ENCODE data around the gene ZCCHC2. TPM values are rescaled to one million over a fixed set of nuclear protein-coding genes. Genes with fewer than 3 reads are reported as not detected.

Gene ZCCHC2
- total and polyA plus RNA-seq, 2 of the 13 experiments (the other 11 are each of a cell fraction or from before 2014, with no cell fraction given): 62.5 to 76.1 TPM

DNA sequence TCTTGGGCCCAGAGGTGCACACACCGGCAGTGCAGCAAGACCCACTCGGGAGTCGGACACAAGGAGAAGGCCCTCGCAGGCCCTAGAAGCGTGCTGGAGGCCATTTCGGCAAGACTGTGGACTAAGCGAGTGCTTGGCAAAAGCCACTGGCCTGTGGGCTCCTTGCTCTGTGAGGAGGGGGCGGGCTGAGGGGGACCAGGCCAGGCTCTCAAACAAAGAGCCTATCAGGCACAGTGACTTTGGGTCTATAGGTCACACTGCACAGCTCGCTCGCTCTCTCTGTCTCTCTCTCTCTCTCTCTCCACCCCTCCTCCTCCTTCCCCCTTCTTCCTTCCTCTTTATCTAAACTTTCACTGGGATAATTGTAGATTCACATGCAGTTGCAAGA is 23.6 kb upstream of the ZCCHC2 start:
- no peak overlapping the region for H2AFZ ChIP-seq (ENCODE audit: low read length)
- H3K79me2 ChIP-seq (ENCODE audit: insufficient read depth, low read length): no peaks in the 10 kb centered on the region
- FAIRE-seq (no peak), DNase-seq (ENCODE audit: low spot score) (no peak), ATAC-seq (peak; percentile 76)
- H3K27me3 ChIP-seq (ENCODE audit: control insufficient read depth in 1 of 2, insufficient read depth in 2 of 2, low read length in 2 of 2): no peaks in the 10 kb centered on the region
- H3K9me3 ChIP-seq (ENCODE audit: low read length): no peaks in the 10 kb centered on the region
- H3K9ac ChIP-seq (ENCODE audit: insufficient read depth, low read depth, low read length): no peak overlapping the region
- no peaks in the 10 kb centered on the region for H4K20me1 ChIP-seq (ENCODE audit: insufficient read depth, low read length)
- peak overlapping the region; percentile 5; the same call in 1 of the 2 replicates for H3K4me2 ChIP-seq (ENCODE audit: low read depth, low read length)
- ChIA-PET CTCF (ENCODE audit: low intra/inter-chr PET ratio, low total read pairs) (no interaction called here), POLR2A (interaction anchor here (1.8 kb wide), 1 partner anchor 12 kb away, joined by 6 read pairs; no protein-coding TSS in a partner anchor)
- intact Hi-C loops (cut with micrococcal nuclease; ENCODE audit: unreplicated experiment) (no loop called here), in situ Hi-C loops (cut with HindIII; ENCODE audit: extremely low pct_ligation_motif_present, low pct_unique_long_range_greater_than_20kb) (no loop called here)
- H3K36me3 ChIP-seq (replicated peaks in 1 of 2; ENCODE audit: control insufficient read depth in 1 of 2, insufficient read depth in 2 of 2, low read length in 2 of 2): no peaks in the 10 kb centered on the region
- no TSS peak for BruUV-seq (replicated peaks)
- peaks cover 44% of the 10 kb centered on the region for H3K4me1 ChIP-seq (ENCODE audit: insufficient read depth, low read length)
- peak overlapping the region; percentile 47 for H3K27ac ChIP-seq (ENCODE audit: extremely low read length, insufficient read depth, low read length)
- H3K4me3 ChIP-seq (replicated peaks in 1 of 3; ENCODE audit: insufficient read depth in 1 of 3, low read depth in 2 of 3, low read length in 3 of 3): no peak overlapping the region
- 56% methylated on average over 3 of the region's 10 CpGs for whole genome bisulfite sequencing (ENCODE audit: low lambda C conversion rate)
- TF ChIP-seq ZNF446 (CRISPR knock-in tag; IDR thresholded peaks at IDR 0.05): no peak
- TF ChIP-seq ZNF678 (CRISPR knock-in tag; IDR thresholded peaks at IDR 0.05): no peak; the same call in 1 of the 2 replicates
- TF ChIP-seq HNF4A (CRISPR knock-in tag; IDR thresholded peaks at IDR 0.05): peak; percentile 64; the same call in 1 of the 2 replicates
- TF ChIP-seq KLF9 (CRISPR knock-in tag; IDR thresholded peaks at IDR 0.05; ENCODE audit: low read depth): no peak
- no peak for TF ChIP-seq FOXC1 (CRISPR knock-in tag; IDR thresholded peaks at IDR 0.05; ENCODE audit: borderline replicate concordance)
- TF ChIP-seq KLF12 (CRISPR knock-in tag; IDR thresholded peaks at IDR 0.05; ENCODE audit: borderline replicate concordance): no peak
- TF ChIP-seq SOX13 (IDR thresholded peaks at IDR 0.05): no peak
- TF ChIP-seq SOX13 (CRISPR knock-in tag; conservative IDR thresholded peaks at IDR 0.05 in 1 of 2, IDR thresholded peaks at IDR 0.05 in 1 of 2): 0 out of 4 replicates have a peak, but pooled peaks of 1 of the 2 experiments have one; percentile 31
- TF ChIP-seq ZNF431 (CRISPR knock-in tag; IDR thresholded peaks at IDR 0.05; ENCODE audit: borderline replicate concordance, low read depth): no peak
- TF ChIP-seq, protein P1, sequence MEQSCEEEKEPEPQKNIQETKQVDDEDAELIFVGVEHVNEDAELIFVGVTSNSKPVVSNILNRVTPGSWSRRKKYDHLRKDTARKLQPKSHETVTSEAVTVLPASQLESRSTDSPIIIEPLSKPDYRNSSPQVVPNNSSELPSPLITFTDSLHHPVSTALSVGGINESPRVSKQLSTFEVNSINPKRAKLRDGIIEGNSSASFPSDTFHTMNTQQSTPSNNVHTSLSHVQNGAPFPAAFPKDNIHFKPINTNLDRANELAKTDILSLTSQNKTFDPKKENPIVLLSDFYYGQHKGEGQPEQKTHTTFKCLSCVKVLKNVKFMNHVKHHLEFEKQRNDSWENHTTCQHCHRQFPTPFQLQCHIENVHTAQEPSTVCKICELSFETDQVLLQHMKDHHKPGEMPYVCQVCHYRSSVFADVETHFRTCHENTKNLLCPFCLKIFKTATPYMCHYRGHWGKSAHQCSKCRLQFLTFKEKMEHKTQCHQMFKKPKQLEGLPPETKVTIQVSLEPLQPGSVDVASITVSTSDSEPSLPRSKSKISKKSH (CRISPR knock-in tag; IDR thresholded peaks at IDR 0.05; ENCODE audit: borderline replicate concordance): 0 out of 2 replicates have a peak, but pooled peaks have one; percentile 54
- peak; percentile 71; the same call in 1 of the 2 replicates for TF ChIP-seq MTA1 (CRISPR knock-in tag; IDR thresholded peaks at IDR 0.05; ENCODE audit: borderline replicate concordance)
- TF ChIP-seq, protein P2, sequence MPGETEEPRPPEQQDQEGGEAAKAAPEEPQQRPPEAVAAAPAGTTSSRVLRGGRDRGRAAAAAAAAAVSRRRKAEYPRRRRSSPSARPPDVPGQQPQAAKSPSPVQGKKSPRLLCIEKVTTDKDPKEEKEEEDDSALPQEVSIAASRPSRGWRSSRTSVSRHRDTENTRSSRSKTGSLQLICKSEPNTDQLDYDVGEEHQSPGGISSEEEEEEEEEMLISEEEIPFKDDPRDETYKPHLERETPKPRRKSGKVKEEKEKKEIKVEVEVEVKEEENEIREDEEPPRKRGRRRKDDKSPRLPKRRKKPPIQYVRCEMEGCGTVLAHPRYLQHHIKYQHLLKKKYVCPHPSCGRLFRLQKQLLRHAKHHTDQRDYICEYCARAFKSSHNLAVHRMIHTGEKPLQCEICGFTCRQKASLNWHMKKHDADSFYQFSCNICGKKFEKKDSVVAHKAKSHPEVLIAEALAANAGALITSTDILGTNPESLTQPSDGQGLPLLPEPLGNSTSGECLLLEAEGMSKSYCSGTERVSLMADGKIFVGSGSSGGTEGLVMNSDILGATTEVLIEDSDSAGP (CRISPR knock-in tag; IDR thresholded peaks at IDR 0.05; ENCODE audit: borderline replicate concordance): peak; percentile 55; the same call in 1 of the 2 replicates
- TF ChIP-seq, protein P3, sequence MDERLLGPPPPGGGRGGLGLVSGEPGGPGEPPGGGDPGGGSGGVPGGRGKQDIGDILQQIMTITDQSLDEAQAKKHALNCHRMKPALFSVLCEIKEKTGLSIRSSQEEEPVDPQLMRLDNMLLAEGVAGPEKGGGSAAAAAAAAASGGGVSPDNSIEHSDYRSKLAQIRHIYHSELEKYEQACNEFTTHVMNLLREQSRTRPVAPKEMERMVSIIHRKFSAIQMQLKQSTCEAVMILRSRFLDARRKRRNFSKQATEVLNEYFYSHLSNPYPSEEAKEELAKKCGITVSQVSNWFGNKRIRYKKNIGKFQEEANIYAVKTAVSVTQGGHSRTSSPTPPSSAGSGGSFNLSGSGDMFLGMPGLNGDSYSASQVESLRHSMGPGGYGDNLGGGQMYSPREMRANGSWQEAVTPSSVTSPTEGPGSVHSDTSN (CRISPR knock-in tag; IDR thresholded peaks at IDR 0.05): no peak
- TF ChIP-seq HNF4G (IDR thresholded peaks at IDR 0.05; ENCODE audit: borderline replicate concordance, low read depth, low read length): peak; percentile 61; the same call in 1 of the 2 replicates
- TF ChIP-seq HNF4G (CRISPR knock-in tag; IDR thresholded peaks at IDR 0.05; ENCODE audit: borderline replicate concordance, low read depth): no peak
- TF ChIP-seq, protein P4, sequence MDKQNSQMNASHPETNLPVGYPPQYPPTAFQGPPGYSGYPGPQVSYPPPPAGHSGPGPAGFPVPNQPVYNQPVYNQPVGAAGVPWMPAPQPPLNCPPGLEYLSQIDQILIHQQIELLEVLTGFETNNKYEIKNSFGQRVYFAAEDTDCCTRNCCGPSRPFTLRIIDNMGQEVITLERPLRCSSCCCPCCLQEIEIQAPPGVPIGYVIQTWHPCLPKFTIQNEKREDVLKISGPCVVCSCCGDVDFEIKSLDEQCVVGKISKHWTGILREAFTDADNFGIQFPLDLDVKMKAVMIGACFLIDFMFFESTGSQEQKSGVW (CRISPR knock-in tag; IDR thresholded peaks at IDR 0.05; ENCODE audit: borderline replicate concordance): no peak
- TF ChIP-seq NR2F6 (IDR thresholded peaks at IDR 0.05): peak; percentile 34; the same call in 1 of the 2 replicates
- TF ChIP-seq NR2F6 (CRISPR knock-in tag; IDR thresholded peaks at IDR 0.05): 0 out of 2 replicates have a peak, but pooled peaks have one; percentile 34
- TF ChIP-seq, protein P5, sequence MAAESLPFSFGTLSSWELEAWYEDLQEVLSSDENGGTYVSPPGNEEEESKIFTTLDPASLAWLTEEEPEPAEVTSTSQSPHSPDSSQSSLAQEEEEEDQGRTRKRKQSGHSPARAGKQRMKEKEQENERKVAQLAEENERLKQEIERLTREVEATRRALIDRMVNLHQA (CRISPR knock-in tag; IDR thresholded peaks at IDR 0.05): no peak
- no peak for TF ChIP-seq ZFP1 (CRISPR knock-in tag; IDR thresholded peaks at IDR 0.05)
- TF ChIP-seq MEF2D (CRISPR knock-in tag; IDR thresholded peaks at IDR 0.05): no peak
